GM12878 (cell line): ENCODE results near the gene ARAP1. TPM values are rescaled to one million over a fixed set of nuclear protein-coding genes. Genes with fewer than 3 reads are reported as not detected.

ENCODE experiments used
- ATAC-seq: fragments of 200-7000 bp; cut with Tn5 transposase; 3 replicates; pipeline ENCODE4 v1.9.1; 2020; ENCODE audit warnings: mild to moderate bottlenecking, moderate library complexity
- BruUV-seq: library from RNA; stranded (reverse); fragments of 400-500 nt; replicated peaks from 2 replicates; lab custom pipeline; 2021; lab: Mats Ljungman, UMichigan
- CTCF ChIA-PET: fragments of 300-600 bp; sonication (Branson Sonifier 250); formaldehyde crosslinking; extraction: SDS; loops from one replicate; lab custom pipeline; 2021; ENCODE audit warnings: inconsistent platforms; lab: Yijun Ruan, JAX
- POLR2A ChIA-PET: fragments of 350-600 bp; formaldehyde crosslinking; extraction: SDS; loops from one replicate; lab custom pipeline; 2021; ENCODE audit warnings: inconsistent platforms; lab: Charles Lee
- RAD21 ChIA-PET: fragments of 300-600 bp; sonication (Branson Sonifier 250); formaldehyde crosslinking; loops from one replicate; lab custom pipeline; 2023; ENCODE audit warnings: antibody characterized with exemption; ENCODE audit not compliant: unreplicated experiment; lab: Charles Lee
- SMC1A ChIA-PET: fragments of 300-600 bp; sonication (Branson Sonifier 250); formaldehyde crosslinking; loops from one replicate; lab custom pipeline; 2023; ENCODE audit not compliant: unreplicated experiment, uncharacterized antibody; lab: Charles Lee
- DNase-seq: peaks from one replicate; pipeline ENCODE4 v3.0.0-alpha.2; 2011; ENCODE audit warnings: low read depth, low spot score
- FAIRE-seq: peaks from 3 replicates; lab custom pipeline; 2011; peaks lifted over from hg19 to GRCh38; lab: Jason Lieb, UNC
- H2AFZ ChIP-seq: 2 replicates; pipeline ENCODE4 v1.6.0; 2011; ENCODE audit warnings: low read depth, low read length, control low read depth; ENCODE audit not compliant: control insufficient read depth
- H3K27ac ChIP-seq: 2 replicates; pipeline ENCODE4 v1.5.1; 2011; ENCODE audit warnings: control low read depth; ENCODE audit not compliant: control insufficient read depth, insufficient read depth
- H3K27me3 ChIP-seq, 2 experiments: replicated peaks in 1 of 2; 2 replicates each; pipeline versions ENCODE4 v1.6.0 to v1.6.1; 2011; ENCODE audit warnings: low read length in 1 of 2; ENCODE audit not compliant: control insufficient read depth in 2 of 2, insufficient read depth in 2 of 2
- H3K36me3 ChIP-seq, 2 experiments: 2 replicates each; pipeline ENCODE4 v1.5.1; 2011; ENCODE audit warnings: low read length in 1 of 2; ENCODE audit not compliant: control insufficient read depth in 2 of 2, insufficient read depth in 2 of 2
- H3K4me1 ChIP-seq: 2 replicates; pipeline ENCODE4 v1.6.1; 2011; ENCODE audit warnings: mild to moderate bottlenecking, low read length, moderate library complexity, mixed read lengths; ENCODE audit not compliant: control insufficient read depth, insufficient read depth
- H3K4me2 ChIP-seq: 2 replicates; pipeline ENCODE4 v1.6.0; 2011; ENCODE audit warnings: control low read depth; ENCODE audit not compliant: control insufficient read depth, insufficient read depth
- H3K4me3 ChIP-seq: fragments of 200-600 bp; sonication (generic); 2 replicates; pipeline ENCODE4 v1.5.1; 2016
- H3K79me2 ChIP-seq: 2 replicates; pipeline ENCODE4 v1.6.0; 2011; ENCODE audit warnings: low read length; ENCODE audit not compliant: control insufficient read depth, insufficient read depth
- H3K9ac ChIP-seq: 2 replicates; pipeline ENCODE4 v1.8.0; 2011; ENCODE audit warnings: low read length, control low read depth, mixed read lengths; ENCODE audit not compliant: control insufficient read depth, insufficient read depth
- H3K9me3 ChIP-seq: replicated peaks from 3 replicates; pipeline ENCODE4 v1.5.1; 2011; ENCODE audit warnings: mild to moderate bottlenecking, low read length; ENCODE audit not compliant: control insufficient read depth, insufficient read depth
- H4K20me1 ChIP-seq: 2 replicates; pipeline ENCODE4 v1.6.0; 2011; ENCODE audit not compliant: control insufficient read depth, insufficient read depth
- BHLHE40 ChIP-seq, 2 experiments: fragments of 450-650 bp in 1 of 2; IDR thresholded peaks; 2 replicates each; pipeline ENCODE4 v1.6.1; 2011 to 2017; ENCODE audit warnings: low read depth in 2 of 2, borderline replicate concordance in 1 of 2, improper control_type of control experiment in 1 of 2, low read length in 1 of 2, mild to moderate bottlenecking in 1 of 2
- CEBPZ ChIP-seq: fragments of 150-350 bp; IDR thresholded peaks from 2 replicates; pipeline ENCODE4 v1.6.1; 2016; ENCODE audit warnings: low read depth, low read length
- CHD1 ChIP-seq: IDR thresholded peaks from 2 replicates; pipeline ENCODE4 v1.6.1; 2012; ENCODE audit warnings: low read depth, low read length, improper control_type of control experiment
- E2F8 ChIP-seq: fragments of 450-650 bp; IDR thresholded peaks from 2 replicates; pipeline ENCODE4 v1.6.1; 2018; ENCODE audit warnings: mild to moderate bottlenecking, low read depth, moderate library complexity; ENCODE audit not compliant: partially characterized antibody
- HSF1 ChIP-seq: fragments of 150-350 bp; IDR thresholded peaks from 2 replicates; pipeline ENCODE4 v1.6.1; 2014; ENCODE audit warnings: mild to moderate bottlenecking, low read depth, low read length
- JUNB ChIP-seq: IDR thresholded peaks from 2 replicates; pipeline ENCODE4 v1.6.1; 2016; ENCODE audit warnings: antibody characterized with exemption, mild to moderate bottlenecking
- KDM1A ChIP-seq: fragments of 200-600 bp; sonication (generic); IDR thresholded peaks from 2 replicates; pipeline ENCODE4 v1.6.1; 2016; ENCODE audit warnings: borderline replicate concordance
- LARP7 ChIP-seq: fragments of 450-650 bp; IDR thresholded peaks from 2 replicates; pipeline ENCODE4 v1.6.1; 2017; ENCODE audit warnings: mild to moderate bottlenecking
- MYB ChIP-seq: fragments of 150-350 bp; IDR thresholded peaks from 2 replicates; pipeline ENCODE4 v1.6.1; 2014; ENCODE audit warnings: mild to moderate bottlenecking, low read depth, low read length, borderline replicate concordance
- MYC ChIP-seq: IDR thresholded peaks from 2 replicates; pipeline ENCODE4 v1.6.1; 2011; ENCODE audit warnings: mild to moderate bottlenecking, low read length, moderate library complexity, inconsistent platforms; ENCODE audit not compliant: insufficient read depth, insufficient replicate concordance, insufficient read length, severe bottlenecking
- NR2C1 ChIP-seq: fragments of 450-650 bp; IDR thresholded peaks from 2 replicates; pipeline ENCODE4 v1.6.1; 2017; ENCODE audit warnings: antibody characterized with exemption, mild to moderate bottlenecking, moderate library complexity
- PML ChIP-seq: IDR thresholded peaks from 2 replicates; pipeline ENCODE4 v1.6.1; 2012; ENCODE audit warnings: low read length, inconsistent platforms
- RFX5 ChIP-seq: IDR thresholded peaks from 2 replicates; pipeline ENCODE4 v1.6.1; 2011; ENCODE audit warnings: low read depth, low read length, improper control_type of control experiment
- SMAD1 ChIP-seq: fragments of 450-650 bp; IDR thresholded peaks from 2 replicates; pipeline ENCODE4 v1.6.1; 2018; ENCODE audit warnings: mild to moderate bottlenecking, low read depth; ENCODE audit not compliant: partially characterized antibody
- SPI1 ChIP-seq: IDR thresholded peaks from 2 replicates; pipeline ENCODE4 v1.6.1; 2011; ENCODE audit warnings: low read depth, mild to moderate bottlenecking, low read length, moderate library complexity, borderline replicate concordance; ENCODE audit not compliant: insufficient read depth
- ZNF24 ChIP-seq: fragments of 450-650 bp; IDR thresholded peaks from 2 replicates; pipeline ENCODE4 v1.6.1; 2017; ENCODE audit warnings: antibody characterized with exemption, mild to moderate bottlenecking
- ZSCAN29 ChIP-seq: fragments of 450-650 bp; IDR thresholded peaks from 2 replicates; pipeline ENCODE4 v1.6.1; 2017; ENCODE audit warnings: mild to moderate bottlenecking, moderate library complexity
- WGBS: methylation state at CpG from one replicate; pipeline ENCODE4 v1.1.6; 2016; ENCODE audit warnings: low lambda C conversion rate; ENCODE audit not compliant: insufficient replicate concordance, insufficient coverage; ENCODE audit errors: missing lambda C conversion rate; 5-methylcytosine and 5-hydroxymethylcytosine counted together
- in situ Hi-C: fragments of 300-500 bp; cut with MboI; formaldehyde crosslinking; loops from 9 replicates; pipeline ENCODE4 v1.14.3; 2018; ENCODE audit warnings: mixed read lengths
- intact Hi-C: fragments of 100-400 bp; cut with micrococcal nuclease; formaldehyde crosslinking; loops from one replicate; pipeline ENCODE4 v1.14.2; 2022; ENCODE audit not compliant: unreplicated experiment
- polyA plus RNA-seq, 11 experiments: library from polyadenylated mRNA; depleted of rRNA in 4 of 11; unstranded in 6 of 11; stranded (reverse) in 5 of 11; fragments of >200 nt; fragmentation: Nextera tagmentation in 4 of 11; fragmentation: Illumina TruSeq in 1 of 11; extraction: Ambion mirVana in 4 of 11; extraction: Trizol in 1 of 11; gene quantifications; 1 replicate in 1 of 11; 2 replicates in 10 of 11; pipeline versions ENCODE4 v1.2.1 to v1.2.3, GENCODE V29; 2011 to 2016; ENCODE audit warnings: inconsistent platforms in 2 of 11, missing spikeins in 2 of 11, low read depth in 1 of 11
- total RNA-seq, 4 experiments: library from RNA; depleted of rRNA in 3 of 4; stranded (reverse); fragments of >200 nt in 3 of 4; fragmentation: Illumina TruSeq in 1 of 4; extraction: Trizol in 1 of 4; gene quantifications; 2 replicates each; pipeline versions ENCODE4 v1.2.1 to v1.2.3, GENCODE V29; 2013 to 2021

The ARAP1 gene
- total and polyA plus RNA-seq, 10 of the 15 experiments (the other 5 are each of a cell fraction or from before 2014, with no cell fraction given), result 0.55 to 102 (median 51.0) TPM

GRCh38 chr11:72725724-72726028 lies 26.5 kb downstream of the ARAP1 start:
- 75% methylated on average over 4 of the region's 4 CpGs for WGBS
- DNase-seq (no peak), ATAC-seq (no peak), FAIRE-seq (no peak)
- H3K9me3 ChIP-seq, result no peaks in the 10 kb centered on the region
- peaks cover 3% of the 10 kb centered on the region; the same call in 1 of the 2 replicates for H4K20me1 ChIP-seq
- RAD21 ChIA-PET, result interaction anchor here (0.6 to 13.9 kb wide), 31 partner anchors 8 to 564 kb away, joined by 3 to 256 read pairs (median 4); partner anchors contain the start of genes ARAP1 and STARD10
- no peak overlapping the region for H3K27ac ChIP-seq
- no TSS peak for BruUV-seq
- SMC1A ChIA-PET, result interaction anchor here (0.8 to 12.0 kb wide), 24 partner anchors 9 to 452 kb away, joined by 3 to 185 read pairs (median 5); partner anchors contain the start of gene STARD10
- peaks cover 24% of the 10 kb centered on the region for H3K4me1 ChIP-seq
- no peaks in the 10 kb centered on the region for H3K27me3 ChIP-seq
- H3K4me2 ChIP-seq, result no peak overlapping the region
- H3K79me2 ChIP-seq, result peaks cover 57% of the 10 kb centered on the region
- POLR2A ChIA-PET, result interaction anchor here (1.1 to 1.4 kb wide), 3 partner anchors 67 to 90 kb away, joined by 3 to 12 read pairs (median 4); no protein-coding TSS in a partner anchor
- H3K4me3 ChIP-seq, result no peak overlapping the region
- in situ Hi-C loops, result loop anchor here (10.0 kb wide), 2 partner anchors 69 to 449 kb away; partner anchors contain the start of gene STARD10
- peaks cover 9 to 21% of the 10 kb centered on the region in 2 experiments; a peak in 3 of 4 replicates for H3K36me3 ChIP-seq
- CTCF ChIA-PET, result interaction anchor here (0.6 to 18.4 kb wide), 39 partner anchors 8 to 1906 kb away, joined by 3 to 469 read pairs (median 4); partner anchors contain the start of genes ATG16L2 and STARD10
- intact Hi-C loops, result loop anchor here (1.0 to 5.0 kb wide), 3 partner anchors 68 to 452 kb away; no protein-coding TSS in a partner anchor
- no peak overlapping the region for H2AFZ ChIP-seq
- H3K9ac ChIP-seq, result no peak overlapping the region
- TF ChIP-seq JUNB (no peak), MYC (no peak), BHLHE40 (IDR thresholded peaks at IDR 0.05; ENCODE audit: borderline replicate concordance in 1 of 2, low read depth in 2 of 2, low read length in 1 of 2) (no peak), E2F8 (no peak), PML (no peak), SPI1 (no peak), MYB (no peak), HSF1 (no peak), RFX5 (no peak), LARP7 (no peak), SMAD1 (no peak), CEBPZ (no peak), ZSCAN29 (no peak), KDM1A (no peak), CHD1 (no peak), NR2C1 (no peak), ZNF24 (no peak)
